Pulmonary artery endothelial cell (primary cell): Measurements from ENCODE around the gene NLRP11. TPM values are rescaled to one million over a fixed set of nuclear protein-coding genes. Genes with fewer than 3 reads are reported as not detected.
"Not testable (repeated sequence)": the region's sequence is repeated elsewhere in the genome, so short reads cannot be mapped to it uniquely, and the experiment has no call there.

Experiments used
- DNase-seq: peaks from one replicate; pipeline ENCODE4 v3.0.0-alpha.2; 2011; ENCODE audit warnings: low read depth, low spot score
- total RNA-seq: library from RNA; depleted of rRNA; stranded (reverse); fragments of >200 nt; gene quantifications from 2 replicates; pipeline ENCODE4 v1.2.3, GENCODE V29; 2014

The NLRP11 gene
- total RNA-seq, 1 donor from 2014 or later: not detected

- DNase-seq: no peak
Observed at GRCh38 chr19:55778331-55778730, 53.5 kb downstream of the NLRP11 start.

- DNase-seq: no peak
Observed at GRCh38 chr19:55777528-55777927, 54.3 kb downstream of the NLRP11 start.

- DNase-seq: not testable (repeated sequence)
Observed at GRCh38 chr19:55769632-55770031, 62.2 kb downstream of the NLRP11 start.

GRCh38 chr19:55768818-55769217 is 63.0 kb downstream of the NLRP11 start, which contains the start of gene RFPL4AL1:
RFPL4AL1 (plus strand) TSS chr19:55769118; CDS start chr19:55771805, 2,687 bp downstream.
- DNase-seq: not testable (repeated sequence)

- no peak for DNase-seq
Observed at GRCh38 chr19:55766466-55766865, 65.3 kb downstream of the NLRP11 start.

GRCh38 chr19:55758797-55759196 is 73.0 kb downstream of the NLRP11 start, which contains the start of gene RFPL4A:
RFPL4A (plus strand) TSS chr19:55759097; CDS start chr19:55761801, 2,704 bp downstream.
- DNase-seq: not testable (repeated sequence)

- not testable (repeated sequence) for DNase-seq
Observed at GRCh38 chr19:55756808-55757207, 75.0 kb downstream of the NLRP11 start.

GRCh38 chr19:55753401-55753800 is 78.4 kb downstream of the NLRP11 start:
- DNase-seq: no peak

- DNase-seq: no peak
Observed at GRCh38 chr19:55750715-55751114, 81.1 kb downstream of the NLRP11 start.

GRCh38 chr19:55738302-55738701 is 93.5 kb downstream of the NLRP11 start, which contains the start of gene NLRP9:
NLRP9 (minus strand) TSS chr19:55738402; CDS start chr19:55738374, 28 bp downstream.
- no peak for DNase-seq

Other genes with a start within 250 kb of the NLRP11 start
- 2.4 and 2.5 TPM in 2 replicates for gene FIZ1, start 232.5 kb downstream of the NLRP11 start, total RNA-seq
- 12.2 and 12.5 TPM in 2 replicates for gene ZNF524, start 231.7 kb downstream of the NLRP11 start, total RNA-seq
- 0.67 and 0.86 TPM in 2 replicates for gene ZNF865, start 226.4 kb downstream of the NLRP11 start, total RNA-seq
- gene ZNF784, start 207.4 kb downstream of the NLRP11 start, total RNA-seq: 2.5 and 3.7 TPM in 2 replicates
- 2.5 and 2.6 TPM in 2 replicates for gene ZNF580, start 191.0 kb downstream of the NLRP11 start, total RNA-seq
- 18.0 and 33.9 TPM in 2 replicates for gene ZNF581, start 188.3 kb downstream of the NLRP11 start, total RNA-seq
- gene CCDC106, start 183.8 kb downstream of the NLRP11 start, total RNA-seq: 6.1 and 8.6 TPM in 2 replicates
- 165 and 185 TPM in 2 replicates for gene U2AF2, start 177.0 kb downstream of the NLRP11 start, total RNA-seq
- 75.9 and 88.6 TPM in 2 replicates for gene EPN1, start 156.8 kb downstream of the NLRP11 start, total RNA-seq
- under 0.01 TPM in 1 of 2 replicates, not detected in the other for gene NLRP9, start 93.6 kb downstream of the NLRP11 start, total RNA-seq
- 0.11 and 0.13 TPM in 2 replicates for gene RFPL4A, start 72.9 kb downstream of the NLRP11 start, total RNA-seq
- 0.21 TPM in 1 of 2 replicates, not detected in the other for gene RFPL4AL1, start 62.9 kb downstream of the NLRP11 start, total RNA-seq
- gene NLRP4, start 4.5 kb upstream of the NLRP11 start, total RNA-seq: not detected in 2 replicates
- not detected in 2 replicates for gene NLRP13, start 100.3 kb upstream of the NLRP11 start, total RNA-seq
- gene NLRP8, start 115.8 kb upstream of the NLRP11 start, total RNA-seq: not detected in 2 replicates
- gene NLRP5, start 154.8 kb upstream of the NLRP11 start, total RNA-seq: not detected in 2 replicates